SKM-1 (cell line): ENCODE data around the gene SLCO4A1.
A peak's percentile ranks its signal among the peaks of the same experiment; 100 is the strongest.
"Not testable (repeated sequence)": the region's sequence is repeated elsewhere in the genome, so short reads cannot be mapped to it uniquely, and the experiment has no call there.

ENCODE experiments used
- DNase-seq: peaks from one replicate; lab custom pipeline; 2025; ENCODE audit not compliant: unreplicated experiment; lab: John Stamatoyannopoulos, UW

SLCO4A1 gene

GRCh38 chr20:62679978-62680589 is 37.8 kb downstream of the SLCO4A1 start:
- DNase-seq: no peak

GRCh38 chr20:62682912-62683517 is 40.7 kb downstream of the SLCO4A1 start:
- no peak for DNase-seq

GRCh38 chr20:62683660-62684322 is 41.5 kb downstream of the SLCO4A1 start:
- not testable (repeated sequence) for DNase-seq

GRCh38 chr20:62684981-62685380 is 42.7 kb downstream of the SLCO4A1 start:
- no peak for DNase-seq

GRCh38 chr20:62685781-62686555 is 43.7 kb downstream of the SLCO4A1 start:
- DNase-seq: peak; percentile 82

GRCh38 chr20:62686869-62687830 is 44.8 kb downstream of the SLCO4A1 start:
- DNase-seq: no peak

- no peak for DNase-seq
Observed at GRCh38 chr20:62688083-62688482, 45.8 kb downstream of the SLCO4A1 start.

GRCh38 chr20:62688855-62689460 is 46.7 kb downstream of the SLCO4A1 start:
- DNase-seq: no peak

GRCh38 chr20:62689861-62690260 is 47.6 kb downstream of the SLCO4A1 start:
- DNase-seq: no peak

- DNase-seq: no peak
Observed at GRCh38 chr20:62690261-62690820, 48.0 kb downstream of the SLCO4A1 start.

- DNase-seq: no peak
Observed at GRCh38 chr20:62691487-62691886, 49.2 kb downstream of the SLCO4A1 start.

- DNase-seq: no peak
Observed at GRCh38 chr20:62692176-62692575, 49.9 kb downstream of the SLCO4A1 start.

- no peak for DNase-seq
Observed at GRCh38 chr20:62692801-62693523, 50.7 kb downstream of the SLCO4A1 start.

- DNase-seq: no peak
Observed at GRCh38 chr20:62693524-62693922, 51.2 kb downstream of the SLCO4A1 start.

GRCh38 chr20:62694106-62694505 is 51.8 kb downstream of the SLCO4A1 start:
- DNase-seq: no peak

- DNase-seq: no peak
Observed at GRCh38 chr20:62694868-62695267, 52.6 kb downstream of the SLCO4A1 start.

GRCh38 chr20:62695448-62696414 is 53.4 kb downstream of the SLCO4A1 start:
- no peak for DNase-seq

GRCh38 chr20:62696434-62696957 is 54.2 kb downstream of the SLCO4A1 start:
- no peak for DNase-seq
